Umbilical cord (tissue), 2 donors: Measurements from ENCODE around the gene KCNJ6. TPM values are rescaled to one million over a fixed set of nuclear protein-coding genes. Genes with fewer than 3 reads are reported as not detected.
"Not testable (repeated sequence)": the region's sequence is repeated elsewhere in the genome, so short reads cannot be mapped to it uniquely, and the experiment has no call there.

Experiments
- DNase-seq: peaks from one replicate; pipeline ENCODE4 v3.0.0-alpha.2; 2015; ENCODE audit warnings: low spot score
- total RNA-seq: library from RNA; depleted of rRNA; stranded (reverse); fragments of >200 nt; gene quantifications from one replicate; pipeline ENCODE4 v1.2.3, GENCODE V29; 2014; ENCODE audit warnings: low replicate concordance; ENCODE audit not compliant: insufficient read depth

Gene KCNJ6
- total RNA-seq, 1 donor from 2014 or later, result 1.4 TPM

DNA sequence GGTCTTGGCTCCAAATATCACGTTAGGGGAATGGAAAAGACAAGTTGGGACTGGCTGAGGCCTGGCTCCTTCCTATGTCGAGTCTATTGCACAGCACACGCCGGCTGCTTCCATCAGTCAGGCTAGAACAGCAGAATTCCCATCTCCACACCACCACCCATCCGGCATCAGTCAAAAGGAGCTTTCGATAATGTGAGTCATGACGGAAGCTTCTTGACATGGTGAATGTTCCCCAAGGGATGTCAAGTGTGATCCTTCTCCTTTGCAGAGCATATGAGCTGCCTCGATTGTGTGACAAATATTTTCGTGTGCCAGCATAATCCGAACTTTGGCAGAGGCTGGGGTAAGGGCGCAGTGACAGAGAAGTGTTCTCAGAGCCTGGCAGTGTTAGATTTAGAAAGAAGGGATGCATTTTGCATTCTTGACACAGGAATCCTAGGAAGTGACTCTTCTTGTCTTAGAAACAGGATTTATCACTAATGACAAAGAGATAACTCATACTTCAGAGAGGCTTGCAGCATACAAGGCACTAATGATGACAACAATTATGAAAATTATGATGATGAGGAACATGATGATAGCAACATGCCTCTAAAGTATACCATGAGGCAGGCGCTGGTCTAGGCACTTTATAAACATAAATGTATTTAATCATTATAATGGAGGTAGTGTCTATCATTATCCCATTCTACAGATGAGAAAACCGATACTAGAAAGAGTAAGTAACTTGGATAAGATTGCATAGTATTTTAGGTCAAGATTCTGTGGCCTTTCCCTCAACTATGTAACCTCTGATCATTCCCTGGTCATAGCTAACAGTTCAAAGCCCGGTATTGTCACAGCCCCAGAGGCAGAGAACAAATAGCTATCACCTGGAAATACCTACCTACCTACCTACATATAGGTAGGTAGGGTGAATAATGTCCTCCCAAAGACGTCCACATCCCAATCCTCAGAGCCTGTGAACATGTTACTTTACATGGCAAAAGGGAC, 135.0 kb downstream of the KCNJ6 start:
- no peak for DNase-seq

DNA sequence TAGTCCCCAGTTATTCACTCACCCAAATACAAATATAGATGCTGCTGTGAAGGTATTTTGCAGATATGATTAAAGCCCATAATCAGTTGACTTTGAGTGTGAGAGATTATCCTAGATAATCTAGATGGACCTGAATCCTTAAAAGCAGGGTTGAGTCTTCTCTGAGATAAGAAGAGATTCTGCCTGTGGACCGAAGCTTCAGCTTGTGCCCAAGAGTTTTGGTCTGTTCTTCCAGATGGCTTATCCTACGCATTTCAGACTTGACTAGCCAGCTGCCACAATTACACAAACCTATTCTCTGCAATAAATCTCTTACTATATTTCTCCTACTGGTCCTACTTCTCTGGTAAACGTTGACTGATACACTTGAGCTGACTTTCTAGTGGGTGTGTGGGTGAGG, 145.1 kb downstream of the KCNJ6 start:
- DNase-seq, result peak; percentile 54

DNA sequence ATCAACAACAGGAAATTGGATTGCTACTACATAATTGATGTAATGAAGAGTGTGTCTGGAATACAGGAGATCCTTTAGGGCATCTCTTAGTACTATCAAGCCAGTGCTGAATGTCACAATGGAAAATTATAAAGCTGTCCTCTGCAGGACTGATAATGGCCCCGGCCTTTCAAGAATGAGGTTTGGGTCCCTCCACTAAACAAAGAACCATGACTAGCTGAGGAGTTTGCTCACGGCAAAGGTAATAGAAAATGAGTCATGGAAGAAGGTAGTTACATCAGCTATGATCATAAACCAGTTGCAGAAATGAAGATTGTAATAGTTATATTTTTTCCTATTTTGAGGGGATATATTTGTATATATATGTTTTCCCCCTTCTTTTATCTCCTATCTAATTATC, 145.8 kb downstream of the KCNJ6 start:
- no peak for DNase-seq

DNA sequence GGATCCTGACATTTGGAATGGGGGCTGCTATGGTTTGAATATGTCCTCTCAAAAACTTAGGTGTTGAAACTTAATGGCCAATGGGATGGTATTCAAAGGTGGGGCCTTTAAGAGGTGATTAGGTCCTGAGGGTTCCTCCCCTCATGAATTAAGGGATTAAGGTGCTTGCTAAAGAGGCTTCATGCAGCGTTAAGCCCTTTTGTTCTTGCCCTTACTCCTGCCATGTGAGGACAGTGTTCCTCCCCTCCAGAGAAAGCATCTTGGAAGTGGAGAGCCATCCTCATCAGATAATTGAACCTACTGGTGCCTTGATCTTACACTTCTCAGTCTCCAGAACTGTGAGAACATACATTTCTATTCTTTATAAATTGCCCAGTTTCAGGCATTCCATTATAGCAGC, 146.6 kb downstream of the KCNJ6 start:
- DNase-seq, result no peak

DNA sequence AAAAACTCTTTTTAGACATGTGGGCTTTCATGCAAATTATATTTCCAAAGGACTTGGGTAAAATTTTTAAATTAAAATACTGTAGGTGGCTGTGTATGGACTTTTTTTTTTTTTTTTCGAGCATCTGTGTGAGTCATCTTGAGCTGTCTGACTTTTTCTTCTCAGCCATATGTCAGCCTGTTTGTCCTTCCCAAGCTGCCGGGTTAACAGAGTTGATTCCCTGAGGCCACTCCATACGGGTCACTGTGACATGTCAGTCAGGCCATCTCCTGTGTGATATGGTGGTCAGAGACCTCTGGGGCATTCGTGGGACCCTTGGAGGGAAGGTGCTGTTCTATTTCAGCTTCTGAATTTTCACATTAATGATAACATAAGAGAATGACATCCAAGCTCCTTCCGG, 148.3 kb downstream of the KCNJ6 start:
- DNase-seq, result no peak

DNA sequence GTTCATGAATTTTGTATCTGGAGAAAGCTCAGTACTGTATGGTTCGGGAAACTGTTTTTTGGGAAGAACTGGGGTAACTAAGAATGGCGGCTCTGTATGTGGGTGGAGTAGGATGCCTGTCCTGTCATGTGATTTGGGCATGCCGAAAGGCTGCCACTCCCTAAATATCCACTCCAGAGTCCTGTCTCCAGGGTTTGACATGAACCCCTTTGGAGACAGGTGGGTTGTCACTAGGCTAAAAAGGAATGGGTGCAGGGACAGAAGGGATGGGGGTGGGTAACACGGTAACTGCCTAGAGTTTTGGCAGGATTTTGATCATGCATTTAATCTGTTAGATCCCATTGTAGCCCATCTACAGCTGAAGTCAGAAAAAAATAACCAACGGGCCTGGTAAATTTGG, 150.1 kb downstream of the KCNJ6 start:
- DNase-seq, result no peak

DNA sequence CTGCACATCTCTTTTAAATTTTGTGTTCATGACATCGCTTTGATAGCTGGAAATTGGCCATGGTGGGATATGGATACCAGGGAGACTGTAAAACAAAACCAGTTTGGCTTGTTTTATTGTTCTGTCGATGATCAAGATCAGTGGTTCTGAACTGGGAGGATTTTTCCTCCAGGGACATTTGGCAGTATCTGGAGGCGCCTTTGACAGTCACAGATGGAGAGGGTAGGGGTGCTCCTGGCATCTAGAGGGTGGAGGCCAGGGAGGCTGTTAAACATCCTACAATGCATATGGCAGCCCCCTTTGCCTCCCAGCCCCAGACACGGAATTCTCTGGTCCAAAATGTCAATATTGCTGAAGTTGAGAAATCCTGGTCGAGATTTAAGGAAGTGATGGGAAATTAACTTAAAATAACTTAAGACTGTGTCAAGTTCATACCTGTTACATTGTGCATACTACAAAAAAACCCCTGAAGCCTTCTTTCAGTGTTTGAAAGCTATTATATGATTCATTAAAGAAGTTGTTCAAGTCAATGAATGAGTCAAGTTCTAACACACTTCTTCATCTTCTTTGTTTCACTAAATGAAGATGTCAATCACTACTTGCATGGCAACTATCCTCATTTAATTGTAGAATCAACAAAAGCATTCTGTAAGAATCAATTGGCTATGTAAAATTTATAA, 150.9 kb downstream of the KCNJ6 start:
- DNase-seq, result no peak

DNA sequence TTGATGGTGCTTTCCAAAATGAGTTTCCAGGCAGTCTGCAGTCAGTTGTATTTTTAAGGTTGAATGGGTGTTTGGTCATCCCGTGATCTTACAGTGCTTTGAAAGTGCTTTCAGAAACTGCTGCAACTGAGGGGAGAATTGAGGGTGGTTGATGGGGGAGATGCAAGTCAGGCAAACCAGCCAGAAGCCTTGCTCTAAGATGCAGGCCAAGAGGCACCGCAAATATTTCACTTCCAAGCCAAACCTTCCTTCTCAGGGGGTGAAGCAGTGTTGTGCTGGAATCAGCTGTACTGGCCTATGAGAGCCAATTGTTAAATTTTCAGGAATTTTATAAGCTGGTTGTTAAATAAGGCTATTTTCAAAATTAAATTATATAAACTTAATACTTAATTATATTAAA, 151.6 kb downstream of the KCNJ6 start:
- no peak for DNase-seq

DNA sequence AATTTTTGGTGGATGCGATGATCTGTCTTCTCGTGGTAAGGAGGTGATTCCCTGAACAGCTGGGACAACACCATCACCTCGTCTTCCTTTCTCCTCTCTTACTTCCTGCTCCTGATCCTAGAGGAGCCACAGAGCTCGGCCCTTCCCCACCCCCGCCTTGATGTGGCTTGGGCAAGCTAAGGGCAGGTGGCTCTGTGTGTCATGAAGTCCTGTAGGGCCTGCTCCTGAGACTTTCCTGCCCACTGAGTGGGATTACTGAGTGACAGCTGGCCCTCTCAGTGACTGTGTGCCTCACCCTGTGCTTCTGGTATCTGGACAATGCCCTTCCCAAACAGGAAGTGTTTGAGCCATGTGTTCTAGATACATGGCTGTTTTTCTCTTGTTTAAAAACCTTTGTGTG, 153.0 kb downstream of the KCNJ6 start:
- no peak for DNase-seq

DNA sequence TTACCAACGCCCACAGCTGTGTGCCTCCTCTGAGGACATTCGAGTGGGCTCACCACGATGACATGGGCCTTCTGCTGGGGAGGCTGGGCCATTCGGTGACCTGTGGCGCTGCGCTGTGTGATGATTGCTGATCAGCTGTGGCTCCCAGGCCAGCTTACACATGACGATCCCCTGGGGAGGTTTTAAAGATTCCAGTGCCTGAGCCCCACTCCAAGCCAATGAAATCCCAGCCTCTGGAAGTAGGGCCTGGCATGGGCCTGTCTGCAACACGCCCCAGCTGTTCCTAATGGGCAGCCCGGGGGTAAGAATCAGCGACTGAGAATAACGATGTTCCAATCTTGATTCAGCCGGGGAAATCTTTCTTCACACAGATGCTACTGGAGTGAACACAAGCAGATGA, 153.7 kb downstream of the KCNJ6 start:
- DNase-seq, result no peak

DNA sequence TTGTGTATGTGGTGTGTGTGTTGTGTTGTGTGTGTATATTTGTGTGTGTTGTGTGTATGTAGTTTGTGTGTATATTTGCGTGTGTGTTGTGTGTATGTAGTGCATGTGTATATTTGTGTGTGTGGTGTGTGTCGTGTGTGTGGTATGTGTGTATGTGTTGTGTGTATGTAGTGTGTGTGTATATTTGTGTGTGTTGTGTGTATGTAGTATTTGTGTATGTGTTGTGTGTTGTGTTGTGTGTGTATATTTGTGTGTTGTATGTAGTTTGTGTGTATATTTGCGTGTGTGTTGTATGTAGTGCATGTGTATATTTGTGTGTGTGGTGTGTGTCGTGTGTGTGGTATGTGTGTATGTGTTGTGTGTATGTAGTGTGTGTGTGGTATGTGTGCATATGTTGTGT, 154.9 kb downstream of the KCNJ6 start:
- DNase-seq, result not testable (repeated sequence)

DNA sequence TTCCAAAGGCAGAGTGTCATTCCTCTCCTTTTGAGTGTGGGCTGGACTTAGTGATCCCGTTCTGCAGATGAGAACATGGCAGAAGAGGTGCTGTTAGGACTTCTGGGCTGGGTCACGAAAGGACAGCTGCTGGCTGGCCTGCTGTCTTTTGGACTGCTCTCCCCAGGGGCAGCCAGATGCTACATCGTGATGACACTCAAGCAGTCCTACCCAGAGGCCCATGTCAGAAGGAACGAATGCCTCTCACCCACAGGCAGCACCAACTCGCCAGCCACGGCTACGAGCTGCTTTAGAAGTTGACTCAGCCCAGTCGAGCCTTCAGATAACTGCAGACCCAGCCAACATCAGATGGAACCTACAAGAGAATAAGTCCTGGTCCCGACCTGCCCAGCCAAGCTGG, 156.5 kb downstream of the KCNJ6 start:
- no peak for DNase-seq

DNA sequence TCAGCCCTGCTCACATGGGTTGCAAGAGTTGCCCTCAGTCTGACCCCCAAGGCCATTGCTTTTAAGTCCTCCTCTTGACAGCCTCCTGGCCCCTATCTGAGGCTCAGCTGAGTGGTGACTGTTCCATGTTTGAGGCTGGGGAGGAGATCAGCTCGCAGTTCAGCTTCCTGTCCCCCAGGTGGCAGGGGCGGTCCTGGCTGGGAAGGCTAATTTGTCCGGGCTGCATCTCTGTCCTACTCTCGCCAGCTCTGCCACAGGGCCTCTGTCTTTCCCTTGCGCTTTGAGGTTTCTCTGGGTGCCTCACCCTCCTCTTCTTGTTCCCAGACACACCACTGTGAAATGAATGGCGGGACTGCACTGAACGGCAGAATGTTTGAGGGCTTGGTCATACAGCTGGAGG, 157.3 kb downstream of the KCNJ6 start:
- DNase-seq, result peak; percentile 23

DNA sequence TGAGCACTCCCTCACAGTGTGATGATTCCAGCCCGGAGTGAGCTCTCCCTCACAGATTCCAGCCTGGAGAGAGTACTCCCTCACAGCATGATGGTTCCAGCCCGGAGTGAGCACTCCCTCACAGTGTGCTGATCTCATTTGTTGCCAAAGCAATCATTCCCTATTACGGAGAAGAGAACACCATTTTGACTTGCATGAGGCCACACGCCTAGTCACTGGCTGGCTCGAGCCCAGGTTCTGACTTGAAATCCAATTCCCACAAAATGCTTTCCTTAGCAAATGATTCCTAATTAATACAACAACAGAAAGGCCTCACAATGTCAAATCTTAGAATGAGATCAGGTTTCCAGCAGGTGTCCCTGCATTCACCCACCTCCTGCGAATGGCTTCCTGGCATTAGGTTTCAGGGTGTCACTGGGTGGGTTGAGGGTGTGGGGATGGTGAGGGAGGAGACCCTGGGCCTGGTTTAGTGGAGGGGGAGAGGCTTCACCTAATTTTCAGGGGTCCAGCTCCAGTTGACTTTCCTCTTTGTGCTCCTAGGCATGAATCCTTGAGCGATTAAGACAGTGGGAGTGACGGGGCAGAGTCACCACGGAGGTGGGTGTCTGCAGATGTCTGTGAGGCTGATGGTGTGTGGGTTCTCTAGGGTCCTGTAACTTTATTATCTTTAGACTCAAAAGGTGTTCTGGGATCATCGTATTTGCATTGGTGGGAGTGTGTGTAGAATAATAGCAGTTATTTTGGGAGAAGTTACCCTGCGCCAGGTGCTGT, 158.5 kb downstream of the KCNJ6 start:
- no peak for DNase-seq

DNA sequence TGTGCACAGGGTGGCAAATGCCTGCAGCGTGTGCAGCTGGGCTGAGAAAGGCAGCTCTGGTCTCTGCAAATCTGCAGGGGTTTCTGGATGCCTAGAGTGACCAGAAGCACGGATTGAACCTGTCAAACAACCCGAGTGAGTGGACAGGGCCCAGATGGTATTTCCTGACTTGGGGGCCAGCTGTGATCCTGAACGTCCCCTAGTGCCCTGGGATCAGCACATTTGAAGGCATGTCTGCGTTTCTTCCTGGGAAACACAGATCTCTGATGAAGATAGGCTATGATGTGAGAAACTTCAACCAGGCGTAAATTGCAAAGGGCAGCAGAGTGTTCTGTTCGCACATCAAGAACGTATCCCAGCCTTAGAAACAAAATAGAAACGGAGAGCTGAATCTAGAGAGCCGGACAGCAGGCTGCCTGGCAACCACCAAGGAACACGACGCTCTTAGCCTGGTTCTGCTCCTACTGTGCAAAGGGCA, 163.1 kb downstream of the KCNJ6 start:
- no peak for DNase-seq

DNA sequence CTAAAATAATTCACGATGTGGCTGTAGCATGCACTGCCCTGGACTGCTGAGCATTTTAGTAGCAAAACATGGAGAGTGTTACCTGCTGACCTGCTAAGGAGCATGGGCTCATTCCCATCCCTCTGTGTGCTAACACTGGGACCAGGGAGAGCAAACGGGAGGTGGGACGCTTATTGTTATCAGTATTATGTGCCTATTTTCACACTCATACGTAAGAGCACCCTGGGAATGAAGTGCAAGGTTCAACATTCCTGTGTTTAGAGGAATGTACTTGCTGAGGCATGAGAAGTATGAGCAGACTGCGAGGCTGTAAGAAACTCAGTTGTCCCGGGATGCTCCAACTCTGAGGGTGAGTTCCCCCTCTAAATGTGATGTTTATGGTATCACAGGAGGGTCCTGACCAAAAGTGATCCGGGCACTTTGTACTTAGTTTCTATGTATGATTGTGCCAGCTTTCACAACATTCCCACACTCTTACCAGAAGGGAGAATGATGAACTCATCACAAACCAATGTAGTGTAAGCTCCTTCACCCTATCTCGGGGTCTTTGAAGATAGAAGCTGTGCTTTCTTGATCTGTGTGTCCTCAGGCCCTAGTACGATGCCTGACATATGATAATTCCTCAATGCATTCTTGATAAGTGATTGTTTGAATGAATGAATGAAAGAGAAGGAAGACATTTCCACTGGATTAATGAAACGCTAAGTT, 164.8 kb downstream of the KCNJ6 start:
- peak; percentile 20 for DNase-seq

DNA sequence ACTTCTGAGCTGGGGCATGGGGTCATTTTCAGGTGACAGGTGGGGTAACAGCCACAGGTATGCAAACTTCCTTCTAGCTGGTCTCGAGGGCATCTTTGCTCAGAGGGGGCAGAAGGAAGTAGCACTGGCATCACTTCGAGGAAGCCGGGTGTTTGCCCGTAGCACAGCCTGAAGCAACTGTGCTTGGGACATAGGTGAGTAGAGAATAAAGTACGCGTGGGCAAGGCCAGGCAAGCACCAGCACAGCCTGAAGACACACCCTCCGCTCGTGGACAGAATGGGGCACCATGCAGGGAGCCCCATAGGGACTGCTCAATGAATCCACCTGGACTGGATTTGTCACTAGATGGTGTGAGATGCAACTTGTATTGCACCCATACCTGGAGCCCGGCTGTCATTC, 167.1 kb downstream of the KCNJ6 start:
- DNase-seq, result no peak

DNA sequence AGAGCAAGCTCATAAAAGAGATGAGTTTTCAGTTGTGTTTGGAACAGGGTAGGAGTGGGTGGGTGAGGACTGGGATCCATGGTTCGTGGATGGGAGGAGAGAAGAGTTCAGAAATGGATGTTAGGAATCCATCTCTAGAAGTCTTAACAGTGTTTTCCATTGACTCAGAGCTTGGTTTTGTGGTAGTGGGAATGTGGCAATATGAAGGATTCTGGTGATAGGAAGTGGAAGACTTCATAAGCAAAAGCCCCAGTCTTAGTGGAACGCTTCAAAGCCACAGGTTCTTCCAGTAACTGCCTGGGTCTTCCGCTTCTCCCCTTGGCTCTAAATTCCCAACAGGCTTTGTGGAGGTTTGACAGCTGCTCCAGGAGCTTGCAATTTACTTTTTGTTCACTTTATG, 167.9 kb downstream of the KCNJ6 start:
- no peak for DNase-seq

DNA sequence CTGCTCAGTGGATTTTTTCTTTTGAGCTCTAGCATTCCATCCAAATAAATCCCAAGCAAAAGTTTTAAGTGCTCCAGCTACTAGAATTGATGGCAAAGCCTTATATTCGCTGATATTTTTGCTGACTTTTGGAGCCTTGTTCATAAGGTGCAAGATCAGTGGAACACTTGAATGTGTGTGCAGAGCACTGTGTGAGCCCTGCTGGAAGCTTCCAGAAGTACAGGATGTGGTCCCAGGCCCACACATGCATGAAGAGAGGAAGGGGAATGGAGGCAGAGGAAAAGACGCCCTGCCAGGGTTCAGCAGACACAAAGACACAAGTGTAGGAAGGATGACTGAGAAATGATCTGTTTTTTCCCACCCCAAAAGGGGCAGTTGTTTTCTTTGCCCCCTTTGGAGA, 169.4 kb downstream of the KCNJ6 start:
- DNase-seq, result no peak

DNA sequence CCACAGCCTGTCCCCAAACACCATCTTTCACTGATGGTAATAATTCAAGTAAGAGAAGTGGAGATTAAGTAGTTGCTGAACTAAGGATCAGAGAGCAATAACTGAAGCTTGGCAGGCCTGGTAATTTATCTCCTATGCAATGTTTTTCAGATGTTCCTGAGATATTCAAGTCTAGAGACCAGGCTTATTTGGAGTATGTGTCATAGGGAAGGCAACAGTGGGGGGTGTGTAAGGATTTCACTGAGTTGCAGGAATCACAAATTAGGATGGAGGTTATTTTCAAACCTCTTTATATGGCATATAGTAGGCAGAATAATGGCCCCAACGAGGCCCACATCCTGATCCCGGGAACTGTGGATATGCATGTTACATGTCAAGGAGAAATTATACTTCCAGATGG, 171.7 kb downstream of the KCNJ6 start:
- no peak for DNase-seq

DNA sequence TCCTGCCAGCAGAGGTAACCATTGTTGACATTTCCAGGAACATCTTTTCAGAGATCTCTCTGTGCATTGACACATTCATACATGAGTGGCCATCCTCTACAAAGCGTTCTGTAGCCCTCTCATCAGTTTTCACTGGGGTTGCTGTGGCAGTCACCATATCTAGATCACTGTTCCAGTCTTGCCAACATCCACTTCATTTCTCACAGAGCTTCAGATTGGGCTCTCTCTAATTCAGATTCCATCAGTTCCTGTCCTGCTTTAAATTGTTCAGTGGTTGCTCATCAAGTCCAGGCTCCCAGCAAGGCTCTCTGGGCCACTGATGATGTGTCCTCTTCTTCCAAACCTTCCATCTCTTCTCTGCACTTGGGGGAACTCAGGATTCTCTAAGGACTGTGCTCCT, 173.7 kb downstream of the KCNJ6 start:
- DNase-seq, result no peak
